Measurements from ENCODE around the gene SH2D1B. TPM values are rescaled to one million over a fixed set of nuclear protein-coding genes. Genes with fewer than 3 reads are reported as not detected.

The SH2D1B gene
- total RNA-seq, 1 experiment from 2014 or later = 0.04 TPM

DNA sequence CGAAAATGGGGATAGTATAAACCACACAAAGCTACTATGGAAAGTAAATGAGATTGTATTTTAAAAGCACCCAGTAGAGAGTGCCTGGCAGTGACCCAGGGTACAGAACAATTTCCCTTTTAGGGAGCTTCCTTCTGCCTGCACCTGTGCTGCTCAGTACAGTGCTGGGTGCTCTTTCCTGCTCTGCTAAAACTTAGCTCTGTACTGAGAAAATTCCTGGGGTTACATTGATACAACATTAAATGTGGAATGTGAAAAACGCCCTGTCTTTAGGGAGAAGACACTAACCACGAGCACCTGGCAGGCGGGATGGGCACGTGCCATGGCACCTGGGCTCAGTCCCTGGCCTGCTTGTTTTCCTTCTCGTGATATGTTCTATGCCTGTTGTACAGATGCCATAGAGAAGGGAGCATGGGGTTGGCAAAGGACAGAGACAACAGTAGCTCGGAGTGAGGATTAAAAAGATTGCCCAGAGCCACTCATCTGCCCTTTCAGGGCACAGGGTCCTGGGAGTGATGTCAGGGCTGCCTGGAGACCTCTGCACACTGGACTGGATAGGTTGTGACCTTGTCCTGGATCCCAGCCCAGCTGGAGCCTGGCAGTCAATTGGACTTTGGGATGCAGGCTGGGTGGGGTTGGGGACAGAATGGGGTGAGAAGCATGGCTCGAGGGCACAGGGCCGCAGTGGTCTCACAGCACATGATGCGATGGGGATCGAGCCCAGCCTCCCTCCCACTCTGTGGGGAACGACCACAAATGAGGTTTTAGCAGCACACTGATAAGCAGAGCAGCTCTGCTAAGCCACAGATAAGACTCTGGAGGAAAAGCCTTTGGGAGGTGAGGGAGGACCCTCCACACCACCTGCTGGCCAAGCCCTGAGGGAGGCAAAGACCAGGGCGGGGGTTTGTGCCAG is 39.5 kb downstream of the SH2D1B start:
- ChIA-PET POLR2A (ENCODE audit: unreplicated experiment) (interaction anchor here (0.6 kb wide), 1 partner anchor 9 kb away, joined by 3 read pairs; the partner anchor contains the start of gene C1orf226), CTCF (no interaction called here)
- DNase-seq (peak; percentile 31), ATAC-seq (no peak; the same call in 1 of the 2 replicates)
- Histone ChIP-seq H3K9me3 (ENCODE audit: low read length) (no peaks in the 10 kb centered on the region), H3K79me2 (ENCODE audit: low read length) (no peaks in the 10 kb centered on the region), H3K36me3 (ENCODE audit: low read depth, low read length) (no peaks in the 10 kb centered on the region), H4K20me1 (ENCODE audit: low read length) (no peaks in the 10 kb centered on the region), H3K9ac (ENCODE audit: low read length) (no peak overlapping the region), H3K4me1 (ENCODE audit: insufficient read depth, low read length) (peaks cover 28% of the 10 kb centered on the region), H3K27me3 (ENCODE audit: low read length) (no peaks in the 10 kb centered on the region), H3K4me3 (ENCODE audit: low read length) (no peak overlapping the region), H3K4me2 (ENCODE audit: low read length) (no peak overlapping the region), H3K9me2 (replicated peaks; ENCODE audit: low read length) (no peaks in the 10 kb centered on the region), H3K27ac (ENCODE audit: low read length) (no peak overlapping the region), H3F3A (ENCODE audit: low read length, unreplicated experiment) (no peaks in the 10 kb centered on the region), H2AFZ (ENCODE audit: low read length) (no peak overlapping the region)
- BruUV-seq (replicated peaks) = no TSS peak
- intact Hi-C loops (cut with micrococcal nuclease) = no loop called here
- TF ChIP-seq, protein P1, sequence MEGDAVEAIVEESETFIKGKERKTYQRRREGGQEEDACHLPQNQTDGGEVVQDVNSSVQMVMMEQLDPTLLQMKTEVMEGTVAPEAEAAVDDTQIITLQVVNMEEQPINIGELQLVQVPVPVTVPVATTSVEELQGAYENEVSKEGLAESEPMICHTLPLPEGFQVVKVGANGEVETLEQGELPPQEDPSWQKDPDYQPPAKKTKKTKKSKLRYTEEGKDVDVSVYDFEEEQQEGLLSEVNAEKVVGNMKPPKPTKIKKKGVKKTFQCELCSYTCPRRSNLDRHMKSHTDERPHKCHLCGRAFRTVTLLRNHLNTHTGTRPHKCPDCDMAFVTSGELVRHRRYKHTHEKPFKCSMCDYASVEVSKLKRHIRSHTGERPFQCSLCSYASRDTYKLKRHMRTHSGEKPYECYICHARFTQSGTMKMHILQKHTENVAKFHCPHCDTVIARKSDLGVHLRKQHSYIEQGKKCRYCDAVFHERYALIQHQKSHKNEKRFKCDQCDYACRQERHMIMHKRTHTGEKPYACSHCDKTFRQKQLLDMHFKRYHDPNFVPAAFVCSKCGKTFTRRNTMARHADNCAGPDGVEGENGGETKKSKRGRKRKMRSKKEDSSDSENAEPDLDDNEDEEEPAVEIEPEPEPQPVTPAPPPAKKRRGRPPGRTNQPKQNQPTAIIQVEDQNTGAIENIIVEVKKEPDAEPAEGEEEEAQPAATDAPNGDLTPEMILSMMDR (conservative IDR thresholded peaks at IDR 0.05; ENCODE audit: low read depth, low read length) = no peak
- no peak for TF ChIP-seq EZH2 (IDR thresholded peaks at IDR 0.05; ENCODE audit: low read length, unreplicated experiment)
- TF ChIP-seq EZH2phosphoT487 (IDR thresholded peaks at IDR 0.05; ENCODE audit: borderline replicate concordance, low read length) = no peak

DNA sequence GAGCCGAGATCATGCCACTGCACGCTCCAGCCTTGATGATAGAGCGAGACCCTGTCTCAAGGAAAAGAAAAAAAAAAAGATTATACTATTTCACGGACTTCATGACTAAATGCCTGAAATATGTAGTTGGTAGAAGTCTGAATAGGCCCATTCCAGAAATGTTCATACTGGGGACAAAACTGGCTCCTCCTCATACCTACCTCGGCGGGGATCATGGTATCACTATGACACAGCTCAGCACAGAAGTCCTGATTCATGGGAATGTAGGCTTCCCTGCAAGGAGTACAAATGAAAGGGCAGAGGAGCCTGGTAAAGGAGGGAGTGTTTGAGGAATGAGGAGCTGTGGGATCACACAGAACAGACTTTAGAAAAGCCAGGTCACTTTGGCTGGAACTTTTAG is 40.3 kb downstream of the SH2D1B start:
- H3K4me2 ChIP-seq (ENCODE audit: low read length) = no peak overlapping the region
- H3K9ac ChIP-seq (ENCODE audit: low read length) = no peak overlapping the region
- no peak for ATAC-seq
- H3K79me2 ChIP-seq (ENCODE audit: low read length) = no peaks in the 10 kb centered on the region
- peaks cover 28% of the 10 kb centered on the region for H3K4me1 ChIP-seq (ENCODE audit: insufficient read depth, low read length)
- CTCF ChIA-PET = no interaction called here
- no peaks in the 10 kb centered on the region for H3K9me2 ChIP-seq (replicated peaks; ENCODE audit: low read length)
- intact Hi-C loops (cut with micrococcal nuclease) = no loop called here
- H3K27ac ChIP-seq (ENCODE audit: low read length) = no peak overlapping the region
- DNase-seq = peak; percentile 49
- no TSS peak for BruUV-seq (replicated peaks)
- POLR2A ChIA-PET (ENCODE audit: unreplicated experiment) = no interaction called here
- H3K9me3 ChIP-seq (ENCODE audit: low read length) = no peaks in the 10 kb centered on the region
- no peaks in the 10 kb centered on the region for H3K36me3 ChIP-seq (ENCODE audit: low read depth, low read length)
- H3F3A ChIP-seq (ENCODE audit: low read length, unreplicated experiment) = no peaks in the 10 kb centered on the region
- no peak for TF ChIP-seq EZH2phosphoT487 (IDR thresholded peaks at IDR 0.05; ENCODE audit: borderline replicate concordance, low read length)
- TF ChIP-seq EZH2 (IDR thresholded peaks at IDR 0.05; ENCODE audit: low read length, unreplicated experiment) = no peak
- TF ChIP-seq, protein P1 (conservative IDR thresholded peaks at IDR 0.05; ENCODE audit: low read depth, low read length) = no peak
- H4K20me1 ChIP-seq (ENCODE audit: low read length) = no peaks in the 10 kb centered on the region
- no peak overlapping the region for H3K4me3 ChIP-seq (ENCODE audit: low read length)
- H3K27me3 ChIP-seq (ENCODE audit: low read length) = no peaks in the 10 kb centered on the region
- H2AFZ ChIP-seq (ENCODE audit: low read length) = no peak overlapping the region

DNA sequence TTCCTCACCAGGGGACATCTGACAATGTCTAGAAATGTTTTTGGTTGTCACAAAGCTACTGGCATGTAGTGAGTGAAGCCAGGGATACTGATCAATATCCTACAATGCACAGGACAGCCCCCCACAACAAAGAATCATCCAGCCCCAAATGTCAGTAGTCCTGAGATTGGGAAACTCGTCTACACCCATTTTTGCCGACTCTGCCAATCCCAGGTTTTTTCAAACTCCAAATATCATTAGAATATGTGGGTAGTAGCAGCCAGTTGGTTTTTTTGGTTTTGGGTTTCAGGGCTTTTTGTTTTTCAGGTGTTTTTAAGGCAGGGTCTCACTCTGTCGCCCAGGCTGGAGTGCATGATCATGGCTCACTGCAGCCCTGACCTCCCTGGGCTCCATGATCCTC is 41.2 kb downstream of the SH2D1B start:
- H3K27ac ChIP-seq (ENCODE audit: low read length) = no peak overlapping the region
- no peaks in the 10 kb centered on the region for H4K20me1 ChIP-seq (ENCODE audit: low read length)
- ChIA-PET CTCF (no interaction called here), POLR2A (ENCODE audit: unreplicated experiment) (no interaction called here)
- H3K9me3 ChIP-seq (ENCODE audit: low read length) = no peaks in the 10 kb centered on the region
- H3K27me3 ChIP-seq (ENCODE audit: low read length) = no peaks in the 10 kb centered on the region
- BruUV-seq (replicated peaks) = no TSS peak
- TF ChIP-seq, protein P1 (conservative IDR thresholded peaks at IDR 0.05; ENCODE audit: low read depth, low read length) = no peak
- TF ChIP-seq EZH2 (IDR thresholded peaks at IDR 0.05; ENCODE audit: low read length, unreplicated experiment) = no peak
- TF ChIP-seq EZH2phosphoT487 (IDR thresholded peaks at IDR 0.05; ENCODE audit: borderline replicate concordance, low read length) = no peak
- H3K9me2 ChIP-seq (replicated peaks; ENCODE audit: low read length) = no peaks in the 10 kb centered on the region
- no peak overlapping the region for H3K4me3 ChIP-seq (ENCODE audit: low read length)
- no peaks in the 10 kb centered on the region for H3F3A ChIP-seq (ENCODE audit: low read length, unreplicated experiment)
- H3K4me2 ChIP-seq (ENCODE audit: low read length) = no peak overlapping the region
- ATAC-seq (no peak), DNase-seq (no peak)
- H3K9ac ChIP-seq (ENCODE audit: low read length) = no peak overlapping the region
- H3K4me1 ChIP-seq (ENCODE audit: insufficient read depth, low read length) = peaks cover 28% of the 10 kb centered on the region
- H3K79me2 ChIP-seq (ENCODE audit: low read length) = no peaks in the 10 kb centered on the region
- H2AFZ ChIP-seq (ENCODE audit: low read length) = no peak overlapping the region
- H3K36me3 ChIP-seq (ENCODE audit: low read depth, low read length) = no peaks in the 10 kb centered on the region
- intact Hi-C loops (cut with micrococcal nuclease) = no loop called here
